H1 (cell line): Measurements from ENCODE around the gene PTN. TPM values are rescaled to one million over a fixed set of nuclear protein-coding genes. Genes with fewer than 3 reads are reported as not detected.

Experiments used
- CTCF ChIA-PET: fragments of 300-600 bp; sonication (Branson Sonifier 250); formaldehyde crosslinking; loops from one replicate; lab custom pipeline; 2021; ENCODE audit not compliant: partially characterized antibody; lab: Charles Lee
- POLR2A ChIA-PET: fragments of 300-600 bp; sonication (Branson Sonifier 250); formaldehyde crosslinking; loops from one replicate; lab custom pipeline; 2021; ENCODE audit warnings: inconsistent platforms; ENCODE audit not compliant: partially characterized antibody; lab: Charles Lee
- DNase-seq, 2 experiments: peaks; one replicate each; pipeline versions ENCODE4 v3.0.0 to v3.0.0-alpha.2; 2010 to 2022; ENCODE audit warnings: low spot score in 2 of 2, low read depth in 1 of 2, mixed read lengths in 1 of 2
- FAIRE-seq: peaks from 2 replicates; lab custom pipeline; 2011; peaks lifted over from hg19 to GRCh38; lab: Jason Lieb, UNC
- H2AFZ ChIP-seq: 2 replicates; pipeline ENCODE4 v1.8.1; 2012; ENCODE audit warnings: low read length, inconsistent platforms
- H2AK5ac ChIP-seq: 2 replicates; pipeline ENCODE4 v1.6.1; 2013; ENCODE audit warnings: low read depth, low read length
- H2BK120ac ChIP-seq: replicated peaks from 2 replicates; pipeline ENCODE3; 2013; ENCODE audit warnings: low read depth, low read length, inconsistent platforms
- H2BK12ac ChIP-seq: 2 replicates; pipeline ENCODE4 v1.6.1; 2013; ENCODE audit warnings: low read depth, low read length
- H2BK15ac ChIP-seq: 2 replicates; pipeline ENCODE4 v1.6.1; 2013; ENCODE audit warnings: low read length
- H2BK20ac ChIP-seq: 2 replicates; pipeline ENCODE4 v1.6.1; 2013; ENCODE audit warnings: low read length
- H2BK5ac ChIP-seq: 2 replicates; pipeline ENCODE4 v1.6.1; 2013; ENCODE audit warnings: low read depth, low read length
- H3K14ac ChIP-seq: 2 replicates; pipeline ENCODE4 v1.6.1; 2013; ENCODE audit warnings: inconsistent platforms; ENCODE audit not compliant: insufficient read length
- H3K18ac ChIP-seq: 2 replicates; pipeline ENCODE4 v1.6.1; 2013; ENCODE audit warnings: low read length; ENCODE audit errors: extremely low read depth
- H3K23ac ChIP-seq: 2 replicates; pipeline ENCODE4 v1.6.1; 2013; ENCODE audit warnings: inconsistent platforms; ENCODE audit not compliant: insufficient read length
- H3K23me2 ChIP-seq: 2 replicates; pipeline ENCODE4 v1.6.1; 2013; ENCODE audit warnings: low read depth, low read length
- H3K27ac ChIP-seq: 2 replicates; pipeline ENCODE4 v1.6.1; 2011; ENCODE audit warnings: low read depth, low read length, inconsistent platforms
- H3K27me3 ChIP-seq, 4 experiments: replicated peaks in 1 of 4; 1 replicate in 1 of 4; 2 replicates in 3 of 4; pipeline versions ENCODE4 v1.6.1 to v1.8.1; 2011 to 2013; ENCODE audit warnings: low read length in 3 of 4, mild to moderate bottlenecking in 3 of 4, inconsistent platforms in 2 of 4, mixed read lengths in 2 of 4, moderate library complexity in 1 of 4; ENCODE audit not compliant: control insufficient read depth in 3 of 4, insufficient read depth in 3 of 4; ENCODE audit errors: extremely low read depth in 1 of 4
- H3K36me3 ChIP-seq, 4 experiments: 2 replicates each; pipeline versions ENCODE4 v1.6.1 to v1.8.1; 2011 to 2013; ENCODE audit warnings: mild to moderate bottlenecking in 4 of 4, low read length in 3 of 4, moderate library complexity in 2 of 4, control low read depth in 1 of 4, inconsistent platforms in 1 of 4; ENCODE audit not compliant: insufficient read depth in 4 of 4, control insufficient read depth in 2 of 4
- H3K4ac ChIP-seq: replicated peaks from 2 replicates; pipeline ENCODE3; 2013; ENCODE audit warnings: low read length, low read depth, mixed read lengths, inconsistent platforms; ENCODE audit not compliant: insufficient read length
- H3K4me1 ChIP-seq, 4 experiments: replicated peaks in 1 of 4; 1 replicate in 1 of 4; 2 replicates in 3 of 4; pipeline versions ENCODE4 v1.6.1 to v1.8.1; 2011 to 2013; ENCODE audit warnings: low read length in 3 of 4, inconsistent platforms in 2 of 4, mixed read lengths in 1 of 4; ENCODE audit not compliant: insufficient read depth in 4 of 4, control insufficient read depth in 3 of 4
- H3K4me2 ChIP-seq, 2 experiments: 2 replicates each; pipeline versions ENCODE4 v1.6.1 to v1.8.1; 2011 to 2013; ENCODE audit warnings: low read depth in 2 of 2, low read length in 2 of 2, control low read depth in 1 of 2, inconsistent platforms in 1 of 2, mild to moderate bottlenecking in 1 of 2; ENCODE audit not compliant: insufficient read depth in 1 of 2
- H3K4me3 ChIP-seq, 4 experiments: fragments of 200-600, 300-600 bp in 1 of 4; sonication (generic), shearing (Covaris generic), sonication (Bioruptor Twin) in 1 of 4; 2 replicates each; pipeline versions ENCODE4 v1.5.1 to v1.8.1; 2011 to 2016; ENCODE audit warnings: low read length in 4 of 4, low read depth in 3 of 4, control low read depth in 2 of 4, inconsistent platforms in 2 of 4, mild to moderate bottlenecking in 2 of 4, mixed read lengths in 1 of 4, moderate library complexity in 1 of 4; ENCODE audit not compliant: insufficient read depth in 2 of 4; ENCODE audit errors: extremely low read depth in 1 of 4
- H3K56ac ChIP-seq: replicated peaks from 2 replicates; pipeline ENCODE3; 2013; ENCODE audit warnings: low read depth, mild to moderate bottlenecking, mixed read lengths, low read length, inconsistent platforms; ENCODE audit not compliant: insufficient read length
- H3K79me1 ChIP-seq: 2 replicates; pipeline ENCODE4 v1.6.1; 2013; ENCODE audit warnings: low read depth, low read length, control low read depth
- H3K79me2 ChIP-seq, 2 experiments: 2 replicates each; pipeline versions ENCODE4 v1.6.1 to v1.8.1; 2012 to 2013; ENCODE audit warnings: low read length in 2 of 2, mild to moderate bottlenecking in 2 of 2, inconsistent platforms in 1 of 2; ENCODE audit not compliant: insufficient read depth in 2 of 2, control insufficient read depth in 1 of 2
- H3K9ac ChIP-seq, 4 experiments: replicated peaks in 1 of 4; 1 replicate in 1 of 4; 2 replicates in 3 of 4; pipeline versions ENCODE4 v1.6.1 to v1.8.1; 2011 to 2013; ENCODE audit warnings: low read depth in 3 of 4, low read length in 3 of 4, control low read depth in 2 of 4, mild to moderate bottlenecking in 2 of 4, moderate library complexity in 2 of 4, inconsistent platforms in 1 of 4; ENCODE audit errors: extremely low read depth in 1 of 4
- H3K9me3 ChIP-seq, 2 experiments: 2 replicates each; pipeline versions ENCODE4 v1.6.1 to v1.8.1; 2012 to 2013; ENCODE audit warnings: mild to moderate bottlenecking in 2 of 2, moderate library complexity in 2 of 2, control low read depth in 1 of 2, inconsistent platforms in 1 of 2, low read depth in 1 of 2, low read length in 1 of 2, mixed read lengths in 1 of 2; ENCODE audit not compliant: insufficient read depth in 2 of 2
- H4K20me1 ChIP-seq, 2 experiments: replicated peaks in 1 of 2; 2 replicates each; pipeline versions ENCODE3 to v1.8.1; 2011 to 2013; ENCODE audit warnings: inconsistent platforms in 2 of 2, low read length in 2 of 2, mild to moderate bottlenecking in 1 of 2; ENCODE audit not compliant: insufficient read depth in 2 of 2, control insufficient read depth in 1 of 2
- H4K5ac ChIP-seq: 2 replicates; pipeline ENCODE4 v1.6.1; 2013; ENCODE audit warnings: low read length, low read depth, mixed read lengths, inconsistent platforms; ENCODE audit not compliant: insufficient read length
- H4K8ac ChIP-seq: 2 replicates; pipeline ENCODE4 v1.8.0; 2013; ENCODE audit warnings: mild to moderate bottlenecking, moderate library complexity, low read length, inconsistent platforms; ENCODE audit not compliant: insufficient read depth; ENCODE audit errors: extremely low read depth
- H4K91ac ChIP-seq: replicated peaks from 2 replicates; pipeline ENCODE3; 2013; ENCODE audit warnings: low read length, mixed read lengths, inconsistent platforms; ENCODE audit not compliant: insufficient read length
- BCL11A ChIP-seq, 2 experiments: IDR thresholded peaks; one replicate each; pipeline ENCODE4 v1.6.1; 2011; ENCODE audit warnings: low read depth in 2 of 2, low read length in 2 of 2, mild to moderate bottlenecking in 2 of 2
- CTBP2 ChIP-seq: IDR thresholded peaks from 2 replicates; pipeline ENCODE4 v1.7.0; 2011; ENCODE audit warnings: borderline replicate concordance, mild to moderate bottlenecking, moderate library complexity, mixed read lengths, low read length; ENCODE audit not compliant: insufficient read depth, insufficient read length
- NRF1 ChIP-seq: IDR thresholded peaks from 2 replicates; pipeline ENCODE4 v1.6.1; 2011; ENCODE audit warnings: mild to moderate bottlenecking, low read depth, low read length, improper control_type of control experiment
- WGBS, 2 experiments: shearing (Covaris generic) in 1 of 2; methylation state at CpG; one replicate each; pipeline versions ENCODE4 v1.1.6 to v1.1.7; 2013 to 2015; ENCODE audit warnings: low lambda C conversion rate in 2 of 2, mixed read lengths in 2 of 2, inconsistent platforms in 1 of 2, low coverage in 1 of 2, missing lambda C conversion rate in 1 of 2; ENCODE audit not compliant: insufficient replicate concordance in 2 of 2, insufficient coverage in 1 of 2, insufficient read length in 1 of 2; ENCODE audit errors: extremely low coverage in 1 of 2, missing lambda C conversion rate in 1 of 2; 5-methylcytosine and 5-hydroxymethylcytosine counted together
- polyA plus RNA-seq, 7 experiments: library from polyadenylated mRNA; depleted of rRNA in 3 of 7; stranded (reverse) in 5 of 7; unstranded in 2 of 7; fragments of >200 nt in 5 of 7; fragments of 200-250 nt in 2 of 7; gene quantifications; 1 replicate in 5 of 7; 2 replicates in 1 of 7; 4 replicates in 1 of 7; pipeline versions ENCODE4 v1.2.1 to v1.2.3, GENCODE V29; 2011 to 2013; ENCODE audit warnings: missing spikeins in 2 of 7, mixed read lengths in 2 of 7
- total RNA-seq: library from RNA; stranded (reverse); fragmentation: NEBNext Ultra II Directional; extraction: Animal tissue kit (Norgen Biotek cat#: 25700); gene quantifications from 2 replicates; pipeline ENCODE4 v1.2.1, GENCODE V29; 2021

Gene PTN
- total and polyA plus RNA-seq, 2 of the 8 experiments (the other 6 are each of a cell fraction or from before 2014, with no cell fraction given): 23.1 to 27.8 TPM

DNA sequence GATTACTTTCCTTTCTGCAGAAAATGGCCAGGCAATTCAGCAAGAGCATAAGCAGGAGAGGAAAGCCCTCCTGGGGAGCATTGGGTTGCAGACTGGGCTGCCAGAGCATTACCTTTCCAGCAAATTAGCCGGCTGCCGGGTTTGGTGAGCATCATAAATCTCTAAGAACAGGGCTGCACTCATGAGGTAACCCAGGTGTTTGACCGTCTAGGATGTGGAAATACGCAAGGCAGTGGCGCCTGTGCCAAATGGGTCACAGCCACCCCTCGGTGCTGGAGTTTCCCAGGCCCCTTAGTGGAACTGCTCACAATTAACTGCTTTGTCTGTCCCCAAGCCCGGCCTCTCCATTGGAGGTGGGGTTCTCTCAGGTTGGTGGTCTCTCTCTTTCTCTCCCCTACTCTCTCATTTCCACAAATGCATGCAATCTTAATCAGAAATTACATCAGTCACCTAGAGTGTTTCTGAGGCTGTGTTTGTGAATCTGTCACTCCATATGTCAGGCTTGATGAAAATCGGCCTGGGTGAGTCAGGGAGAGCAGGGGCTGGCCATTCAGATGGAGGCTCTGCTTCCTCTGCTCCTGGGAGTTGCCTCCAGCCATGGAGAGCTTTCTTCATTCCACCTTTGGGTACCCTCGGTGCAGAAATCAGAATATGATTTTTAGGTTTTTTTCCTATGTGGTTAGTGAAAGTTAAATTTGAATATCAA is 26.7 kb downstream of the PTN start:
- H2BK120ac ChIP-seq: no peak overlapping the region
- peaks cover 0 to 3% (median 1%) of the 10 kb centered on the region in 4 experiments; a peak in 2 of 7 replicates for H3K4me1 ChIP-seq
- no peak overlapping the region for H2BK12ac ChIP-seq
- H3K27ac ChIP-seq: no peak overlapping the region; the same call in 1 of the 2 replicates
- no peaks in the 10 kb centered on the region for H3K9me3 ChIP-seq
- no peak overlapping the region for H3K9ac ChIP-seq
- no peaks in the 10 kb centered on the region for H3K27me3 ChIP-seq
- no peaks in the 10 kb centered on the region for H4K20me1 ChIP-seq
- no peaks in the 10 kb centered on the region for H3K23me2 ChIP-seq
- no peak overlapping the region for H4K5ac ChIP-seq
- H2BK20ac ChIP-seq: no peak overlapping the region
- H2BK5ac ChIP-seq: no peak overlapping the region
- no peak overlapping the region for H3K14ac ChIP-seq
- POLR2A ChIA-PET: no interaction called here
- H3K79me1 ChIP-seq: no peaks in the 10 kb centered on the region
- no peak overlapping the region for H3K4me2 ChIP-seq
- TF ChIP-seq CTBP2: no peak
- TF ChIP-seq NRF1: no peak
- TF ChIP-seq BCL11A (IDR thresholded peaks at IDR 0.05; ENCODE audit: low read depth in 2 of 2, low read length in 2 of 2): no peak
- no peak overlapping the region for H4K91ac ChIP-seq
- H3K23ac ChIP-seq: no peak overlapping the region
- H3K4me3 ChIP-seq: no peak overlapping the region
- no peaks in the 10 kb centered on the region for H3K36me3 ChIP-seq
- WGBS, 2 experiments: 87% methylated on average over 9 of the region's 9 CpGs; no CpG with 5 or more reads in 1 of the 2 experiments
- H3K56ac ChIP-seq: no peak overlapping the region
- peak overlapping the region; percentile 9; the same call in 1 of the 2 replicates for H4K8ac ChIP-seq
- no peaks in the 10 kb centered on the region for H3K79me2 ChIP-seq
- H3K4ac ChIP-seq: no peak overlapping the region
- H3K18ac ChIP-seq: no peak overlapping the region; the same call in 1 of the 2 replicates
- no peak overlapping the region for H2BK15ac ChIP-seq
- 0 out of 2 replicates have a peak overlapping the region, but pooled peaks have one; percentile 28 for H2AFZ ChIP-seq
- H2AK5ac ChIP-seq: no peak overlapping the region
- no peak for DNase-seq
- no peak for FAIRE-seq
- CTCF ChIA-PET: interaction anchor here (1.6 to 2.1 kb wide), 2 partner anchors 21 to 138 kb away, joined by 6 to 7 read pairs; no protein-coding TSS in a partner anchor
